Suppressor macrophage treated with lipopolysaccharide for 4 hours (primary cell): ENCODE results near the gene ATRNL1.
"Not testable (repeated sequence)": the region's sequence is repeated elsewhere in the genome, so short reads cannot be mapped to it uniquely, and the experiment has no call there.

Experiments
- DNase-seq: peaks from one replicate; pipeline ENCODE4 v3.0.0-alpha.2; 2020

Gene ATRNL1

DNA sequence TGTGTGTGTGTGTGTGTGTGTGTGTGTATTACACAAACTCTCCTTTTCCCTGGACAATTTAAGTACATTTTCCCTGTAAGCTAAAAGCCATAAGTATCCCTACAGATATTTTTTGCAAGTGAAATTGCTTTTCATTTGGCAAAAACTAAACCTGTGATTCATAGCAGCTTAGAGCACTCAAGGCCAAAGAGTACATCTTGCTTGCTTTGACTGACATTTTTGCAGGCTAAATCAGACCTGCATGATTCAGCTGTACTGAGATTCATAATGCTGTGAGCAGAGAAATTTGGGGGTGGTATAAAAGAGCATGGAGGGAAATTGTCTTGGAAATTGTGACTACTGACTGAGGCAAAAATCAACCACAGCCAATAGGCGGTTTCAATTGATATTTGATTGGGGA lies 679.4 kb downstream of the ATRNL1 start:
- no peak for DNase-seq

DNA sequence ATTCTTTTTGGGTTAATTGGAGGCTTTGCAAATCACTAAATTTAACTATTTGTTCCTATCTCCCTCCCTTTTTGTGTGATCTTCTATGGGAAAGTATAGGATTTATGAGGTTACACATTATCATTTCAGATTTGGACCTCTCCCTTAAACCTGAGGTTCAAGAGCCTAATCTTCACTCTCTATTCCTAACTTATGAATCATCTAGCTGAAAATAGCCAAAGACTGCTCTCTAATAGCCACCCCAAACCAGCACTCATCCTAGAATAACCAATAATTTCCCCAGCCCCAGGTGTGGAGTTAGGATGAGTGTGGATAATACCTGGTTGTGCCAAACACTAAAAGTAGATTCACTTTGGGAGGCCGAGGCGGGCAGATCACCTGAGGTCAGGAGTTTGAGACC lies 680.7 kb downstream of the ATRNL1 start:
- DNase-seq = no peak

DNA sequence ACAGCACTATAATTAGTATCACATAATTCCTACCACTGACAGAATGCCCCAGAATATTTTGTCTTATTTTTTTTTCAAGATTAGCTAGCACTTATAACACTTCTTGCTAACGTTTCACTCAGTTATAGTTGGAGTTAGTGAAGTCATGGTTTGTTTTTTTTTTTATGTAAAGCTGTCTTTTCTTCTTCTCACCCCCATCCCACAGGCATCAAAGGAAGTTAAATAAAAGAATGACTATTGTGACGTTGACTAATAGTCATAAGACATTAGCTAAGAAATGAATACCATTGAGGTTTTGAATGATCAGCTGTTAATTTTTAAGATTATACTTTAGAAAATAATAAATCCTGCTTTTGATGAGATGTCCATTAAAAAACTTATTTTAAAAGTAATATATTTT lies 681.6 kb downstream of the ATRNL1 start:
- no peak for DNase-seq

DNA sequence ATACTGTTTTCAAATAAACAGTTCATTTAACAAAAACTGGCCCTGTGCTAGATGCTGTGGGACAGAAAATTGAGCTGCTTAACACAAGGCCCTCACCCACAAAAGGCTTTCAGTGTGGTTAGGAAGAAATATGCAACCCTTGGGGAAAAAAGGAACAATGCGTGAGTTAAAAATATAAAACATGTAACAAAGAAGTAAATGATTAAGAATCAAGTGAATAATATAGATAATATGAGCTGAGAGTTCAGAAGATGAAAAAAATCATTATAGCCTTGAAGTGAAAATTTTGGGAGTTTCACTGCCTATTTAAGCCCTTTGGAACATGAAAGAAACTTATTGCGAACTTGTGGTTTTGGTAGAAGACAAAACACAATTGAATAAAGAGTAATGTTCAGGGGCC lies 684.5 kb downstream of the ATRNL1 start:
- DNase-seq = no peak

DNA sequence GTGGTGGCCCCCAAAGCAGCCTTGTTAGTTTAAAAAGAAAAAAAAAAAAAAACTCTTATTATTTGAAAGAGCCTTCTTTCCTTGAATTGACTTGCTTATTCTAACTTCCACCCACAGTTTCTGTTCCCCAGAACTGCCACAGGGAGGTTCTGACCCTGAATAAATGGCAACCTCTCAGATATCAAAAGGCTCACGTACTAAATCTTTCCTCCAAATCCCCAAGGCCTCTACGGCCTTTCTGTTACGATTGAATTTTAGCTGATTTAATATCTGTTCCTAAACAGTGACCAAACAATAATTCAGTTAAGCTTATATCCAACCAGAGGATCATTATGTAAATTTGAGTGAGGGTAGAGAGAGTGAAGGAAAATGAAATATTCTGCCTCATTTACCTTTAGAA lies 697.1 kb downstream of the ATRNL1 start:
- DNase-seq = no peak

DNA sequence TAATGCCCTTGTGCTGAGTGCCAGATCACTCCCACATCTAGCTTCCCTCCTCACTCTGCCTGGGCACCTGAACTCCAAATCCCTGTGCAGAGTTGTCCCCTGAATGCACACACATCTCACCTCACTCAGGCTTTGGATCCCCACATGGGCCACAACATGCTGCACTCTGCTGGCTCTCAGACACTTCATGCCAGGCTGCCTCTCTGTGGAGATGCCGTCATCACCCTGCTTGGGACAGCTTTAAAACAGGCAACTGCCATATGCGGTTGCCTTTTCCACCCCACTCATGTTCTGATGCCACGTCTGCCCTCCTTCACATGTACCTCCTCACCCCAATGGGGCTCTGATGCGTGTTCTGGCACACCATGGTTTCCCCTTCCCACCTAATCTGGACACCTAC lies 702.8 kb downstream of the ATRNL1 start:
- no peak for DNase-seq

DNA sequence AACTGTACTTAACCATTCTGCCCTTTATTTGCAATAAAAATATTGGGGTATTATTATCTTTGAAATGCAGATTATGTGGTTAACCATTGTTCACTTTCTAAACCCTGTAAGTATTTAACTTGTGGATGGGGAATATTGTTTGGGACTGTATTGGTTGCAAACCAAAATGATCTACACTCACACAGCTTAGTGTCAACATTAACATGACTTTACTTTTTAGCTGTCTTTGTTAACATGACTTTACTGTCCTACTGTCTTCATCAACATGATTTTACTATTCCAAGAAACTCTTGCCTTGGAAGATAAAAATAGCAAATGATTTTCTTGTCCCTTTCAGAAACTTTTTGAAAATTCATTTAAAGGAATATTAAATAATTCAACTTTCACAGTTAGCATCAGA lies 708.3 kb downstream of the ATRNL1 start:
- no peak for DNase-seq

DNA sequence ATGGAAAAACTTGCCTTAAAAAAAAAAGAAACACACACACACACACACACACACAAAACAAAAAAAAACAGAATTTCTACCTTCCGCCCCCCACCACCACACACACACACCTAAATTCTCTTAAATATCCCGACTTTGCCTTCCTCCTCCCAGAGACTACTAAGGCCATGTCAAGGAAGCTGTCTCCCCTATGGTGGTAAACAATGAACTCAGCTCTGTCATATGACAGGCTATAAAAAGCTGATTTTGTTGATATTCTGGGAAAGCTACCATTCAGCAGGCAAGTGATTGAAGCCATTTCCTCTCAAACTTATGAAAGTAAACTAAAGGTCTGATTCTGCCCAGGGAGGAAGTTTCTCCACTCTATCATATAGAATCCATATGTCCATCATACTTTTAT lies 708.8 kb downstream of the ATRNL1 start:
- no peak for DNase-seq

DNA sequence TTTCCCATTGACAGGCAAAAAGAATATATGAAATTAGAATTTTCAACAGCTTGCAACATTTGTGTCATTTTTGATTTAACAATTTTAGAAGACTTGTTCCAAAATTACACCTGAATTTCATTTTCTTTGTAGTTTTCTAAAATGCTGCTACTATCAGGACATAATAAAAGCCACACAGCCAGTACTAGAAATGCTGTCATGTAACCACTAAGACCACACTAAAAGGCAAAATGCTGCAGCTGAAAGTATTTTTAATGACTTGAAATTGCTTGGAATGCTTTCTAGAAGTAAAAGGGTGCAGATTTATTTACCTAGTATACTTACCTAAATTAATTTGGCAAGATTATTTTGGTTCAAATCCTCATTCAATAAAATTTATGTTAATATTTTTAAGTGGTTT lies 709.7 kb downstream of the ATRNL1 start:
- DNase-seq = no peak

DNA sequence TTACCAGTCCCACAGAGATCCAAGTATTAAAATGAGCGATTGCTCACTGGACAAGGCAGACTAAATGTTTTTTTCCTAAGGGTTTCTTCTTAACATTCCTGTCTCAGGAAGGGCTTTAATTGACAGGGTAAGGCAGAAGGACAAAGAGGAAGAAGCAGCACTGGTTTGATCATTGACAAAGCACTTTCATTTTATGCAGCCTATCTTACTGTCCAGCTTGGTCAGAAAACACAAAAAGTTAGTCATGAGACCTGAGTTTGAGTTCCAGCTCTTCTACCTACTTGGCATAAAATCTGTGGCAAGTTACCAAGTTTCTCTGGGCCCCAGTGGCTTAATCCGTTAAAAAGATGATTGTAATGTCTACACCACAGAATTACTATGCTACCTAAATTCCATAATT lies 721.4 kb downstream of the ATRNL1 start:
- no peak for DNase-seq

DNA sequence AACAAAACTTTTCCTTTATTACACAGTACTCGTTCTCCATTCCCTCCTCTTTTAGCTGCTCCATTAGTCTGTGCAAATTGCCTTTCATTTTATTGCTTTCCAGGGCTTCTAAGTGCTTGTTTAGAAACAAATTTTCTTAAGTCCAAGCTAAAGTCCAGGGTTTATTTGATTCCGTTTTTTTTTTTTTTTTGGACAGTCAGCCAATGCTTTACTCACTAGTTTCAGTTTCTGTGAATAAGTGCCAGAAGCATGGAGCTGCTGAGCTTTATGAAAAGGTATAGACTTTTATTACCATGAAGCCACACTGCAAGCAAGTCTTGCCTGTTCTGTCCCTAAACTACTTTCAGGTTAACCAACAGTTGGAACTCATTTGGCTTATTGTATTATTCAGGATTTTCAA lies 724.8 kb downstream of the ATRNL1 start:
- no peak for DNase-seq

DNA sequence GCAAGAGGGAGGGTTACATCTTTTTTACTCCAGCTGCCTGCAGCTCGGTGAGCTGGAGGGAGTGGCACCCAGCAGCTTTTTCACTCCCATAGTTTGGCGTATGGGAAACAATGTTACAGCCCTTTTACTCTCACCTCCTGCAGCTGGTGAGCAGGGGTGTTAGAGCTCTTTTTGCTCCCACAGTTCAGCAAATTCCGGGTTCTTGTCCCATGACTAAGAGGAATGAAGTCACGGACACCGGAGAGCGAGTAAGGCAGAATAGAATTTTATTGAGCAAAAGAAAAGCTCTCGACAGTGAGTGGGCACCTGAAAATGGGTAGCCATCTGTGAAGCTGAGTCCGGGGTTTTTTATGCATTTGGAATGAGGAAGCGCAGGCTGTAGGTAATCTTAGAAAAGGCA lies 733.2 kb downstream of the ATRNL1 start:
- DNase-seq = no peak

DNA sequence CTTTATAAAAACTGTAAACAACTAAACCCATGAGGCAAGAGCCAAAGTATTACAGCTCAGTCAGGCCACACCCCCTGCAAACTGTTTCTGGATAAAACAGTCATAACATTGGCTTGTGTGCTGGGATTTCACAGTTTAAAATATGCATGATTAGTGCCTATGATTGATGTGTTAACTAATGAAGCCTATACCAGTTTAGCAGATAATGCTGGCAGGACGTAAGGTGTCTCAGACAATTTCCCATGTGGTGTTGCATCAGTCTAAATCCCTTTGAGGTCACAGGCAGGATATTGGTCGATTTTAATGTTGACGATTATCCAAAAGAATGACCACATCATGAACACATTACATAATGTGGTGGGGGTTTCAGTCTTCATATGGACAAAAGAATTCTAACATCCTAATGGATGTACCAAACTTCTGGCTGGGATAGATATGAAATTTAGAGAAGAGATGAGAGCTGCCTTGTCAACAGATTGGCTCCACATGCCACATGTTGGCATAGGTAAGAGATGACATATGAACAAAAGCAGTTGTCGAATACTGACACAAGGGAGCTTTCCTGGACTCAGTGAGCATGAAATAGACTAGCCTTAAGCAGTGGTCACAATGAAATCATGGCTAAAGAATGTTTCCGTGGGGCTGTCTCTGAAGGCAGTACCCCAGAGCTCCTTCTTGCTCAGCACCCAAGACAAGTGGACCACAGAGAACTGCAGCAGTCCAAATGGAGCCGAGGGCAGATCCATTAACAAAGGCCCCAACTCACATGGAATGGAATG lies 734.3 kb downstream of the ATRNL1 start:
- no peak for DNase-seq

DNA sequence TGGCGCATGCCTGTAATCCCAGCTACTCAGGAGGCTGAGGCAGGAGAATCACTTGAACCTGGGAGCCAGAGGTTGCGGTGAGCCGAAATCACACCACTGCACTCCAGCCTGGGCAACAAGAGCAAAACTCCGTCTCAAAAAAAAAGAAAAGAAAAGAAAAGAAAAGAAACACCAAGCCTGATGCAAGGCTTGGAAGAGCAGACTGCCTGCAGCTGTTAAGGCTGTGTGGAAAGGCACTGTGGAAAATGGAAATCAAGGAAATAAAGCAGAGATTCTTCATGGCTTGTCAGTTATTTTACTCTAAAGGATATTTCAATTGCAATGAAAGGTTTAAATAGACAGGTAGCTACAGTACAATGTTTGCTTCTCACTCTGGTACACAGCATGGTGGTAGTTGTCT lies 735.0 kb downstream of the ATRNL1 start:
- DNase-seq = not testable (repeated sequence)

DNA sequence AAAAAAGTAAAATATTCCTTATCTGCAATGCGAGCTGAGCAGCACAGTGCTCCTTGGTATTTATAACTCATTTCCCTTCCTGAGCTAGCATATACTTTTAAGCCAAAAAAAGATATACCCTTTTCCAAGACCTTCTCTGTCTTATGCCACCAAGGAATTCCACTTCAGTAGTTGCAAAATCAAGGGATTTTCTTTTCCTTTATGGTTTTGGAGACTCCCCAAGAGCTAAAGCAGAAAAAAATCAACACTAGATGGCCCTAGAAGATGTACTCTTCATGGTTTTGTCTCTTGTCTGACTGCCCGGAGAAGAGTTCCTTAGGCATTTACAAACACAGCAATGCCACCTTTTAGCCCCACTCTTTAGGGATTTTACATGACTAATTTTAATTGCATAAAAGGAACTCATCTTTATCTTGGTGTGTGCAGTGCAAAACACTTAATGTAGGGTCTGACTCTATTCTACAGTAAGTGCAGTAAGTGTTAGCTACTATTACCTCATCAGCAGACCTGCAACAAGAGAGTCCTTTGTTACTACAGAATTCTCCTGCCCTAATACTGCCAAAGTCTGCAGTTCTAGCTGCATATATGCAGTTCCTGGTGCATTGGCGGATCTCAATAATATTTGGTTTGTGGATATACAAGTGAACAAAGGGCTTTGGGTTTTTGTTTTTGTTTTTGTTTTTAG lies 736.5 kb downstream of the ATRNL1 start:
- no peak for DNase-seq

DNA sequence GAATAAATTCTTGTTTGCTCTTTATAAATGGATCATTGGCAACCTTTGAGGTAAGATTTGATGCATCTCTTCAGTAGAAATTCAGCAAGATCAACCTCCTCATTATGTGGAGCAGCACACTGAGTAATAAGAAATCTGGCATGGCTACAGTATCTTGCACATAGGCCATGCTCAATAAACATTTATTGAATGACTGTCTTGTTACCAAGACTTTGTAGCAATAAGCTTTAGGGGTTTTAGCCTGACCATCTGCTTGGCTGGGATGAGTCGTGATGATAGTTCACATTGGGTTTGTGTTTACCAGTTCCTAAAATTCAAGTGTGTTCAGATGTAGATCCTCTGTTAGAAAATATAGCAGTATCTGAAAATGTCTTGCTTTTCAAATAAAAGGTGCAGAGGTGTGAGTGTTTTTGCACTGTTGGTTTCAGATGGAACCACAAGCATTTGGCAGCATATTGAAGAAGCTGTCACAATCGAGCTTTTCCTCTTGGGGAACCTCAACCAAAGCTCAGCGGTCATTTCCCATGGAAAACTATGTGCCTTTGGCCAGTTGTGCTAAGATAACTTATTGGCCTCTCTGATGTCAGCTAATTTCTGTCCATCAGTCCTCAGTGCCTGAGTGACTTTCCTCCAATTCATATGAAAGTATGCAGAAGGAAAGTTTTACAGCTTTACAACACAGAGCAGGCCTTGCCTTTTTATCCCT lies 737.3 kb downstream of the ATRNL1 start:
- DNase-seq = no peak

DNA sequence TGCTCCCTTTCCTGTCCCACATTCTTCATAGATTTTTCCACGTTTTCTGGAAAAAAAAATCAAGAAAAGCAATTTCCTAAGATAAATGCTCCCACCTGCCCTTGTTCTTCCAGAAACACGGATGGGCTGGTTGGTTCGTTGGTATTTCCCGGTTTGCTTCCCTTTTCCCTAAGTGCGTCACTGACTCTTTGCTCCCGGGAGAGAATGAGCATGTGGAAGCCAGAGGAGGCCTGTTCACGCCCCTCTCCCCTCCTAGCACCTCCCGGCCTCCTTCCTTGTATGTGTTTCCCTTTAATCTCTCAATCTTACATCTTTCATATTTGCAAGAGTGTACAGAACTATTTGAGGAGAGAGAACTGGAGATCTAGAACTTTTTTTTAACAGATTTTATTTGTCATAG lies 737.9 kb downstream of the ATRNL1 start:
- no peak for DNase-seq

DNA sequence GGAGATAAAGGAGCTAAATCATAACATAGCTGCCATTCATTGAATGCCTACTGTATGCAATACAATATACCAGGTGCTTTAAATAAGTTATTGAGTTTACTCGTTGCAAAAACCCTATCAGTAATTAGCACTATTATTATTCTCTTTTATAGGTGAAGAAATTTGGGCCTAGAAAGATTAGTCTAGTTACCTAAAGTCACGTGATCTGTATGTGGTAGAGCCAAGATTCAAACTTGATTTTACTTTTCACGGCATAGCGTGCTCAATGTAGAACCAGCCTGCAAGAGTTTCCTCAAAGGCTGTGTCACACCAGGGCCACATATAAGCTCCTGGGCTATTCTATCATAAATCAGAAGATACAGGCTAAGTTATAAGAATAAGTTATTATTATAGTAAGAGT lies 740.0 kb downstream of the ATRNL1 start:
- no peak for DNase-seq

DNA sequence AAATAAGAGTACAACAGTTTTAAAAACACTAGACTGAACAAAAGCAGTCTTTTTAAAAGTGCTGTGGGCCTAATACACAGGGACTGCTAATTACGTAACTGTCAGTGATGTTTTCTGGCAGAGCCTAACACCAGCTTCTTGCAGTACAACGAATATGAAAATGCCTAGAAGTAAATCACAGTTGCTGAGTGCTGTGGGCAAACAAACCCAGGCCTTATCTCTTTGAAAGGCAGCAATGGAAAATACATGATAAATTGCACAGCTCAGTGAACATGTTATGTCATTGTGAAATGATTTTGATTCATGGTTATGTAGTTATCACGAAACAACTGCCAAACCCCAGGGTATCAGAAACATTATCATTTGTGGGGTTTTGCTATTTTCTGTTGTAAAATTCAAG lies 751.4 kb downstream of the ATRNL1 start:
- no peak for DNase-seq

DNA sequence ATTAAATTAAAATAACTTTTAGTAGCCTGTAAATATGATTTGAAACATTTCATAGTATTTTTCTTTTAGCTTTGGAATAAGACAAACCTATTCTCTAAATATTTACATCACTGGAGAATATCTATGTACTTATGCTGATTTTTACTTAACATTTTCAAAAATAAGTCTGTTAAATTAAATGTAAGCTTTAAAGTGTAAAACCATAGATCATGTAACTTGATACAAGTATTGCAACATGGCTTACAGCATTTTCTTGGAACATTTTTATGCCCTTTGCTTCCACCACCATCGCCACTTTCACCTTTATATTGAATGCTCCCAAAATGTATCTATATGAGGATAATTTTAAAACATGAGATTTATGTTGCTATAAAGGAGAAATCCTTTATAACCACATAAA lies 752.8 kb downstream of the ATRNL1 start:
- DNase-seq = no peak

DNA sequence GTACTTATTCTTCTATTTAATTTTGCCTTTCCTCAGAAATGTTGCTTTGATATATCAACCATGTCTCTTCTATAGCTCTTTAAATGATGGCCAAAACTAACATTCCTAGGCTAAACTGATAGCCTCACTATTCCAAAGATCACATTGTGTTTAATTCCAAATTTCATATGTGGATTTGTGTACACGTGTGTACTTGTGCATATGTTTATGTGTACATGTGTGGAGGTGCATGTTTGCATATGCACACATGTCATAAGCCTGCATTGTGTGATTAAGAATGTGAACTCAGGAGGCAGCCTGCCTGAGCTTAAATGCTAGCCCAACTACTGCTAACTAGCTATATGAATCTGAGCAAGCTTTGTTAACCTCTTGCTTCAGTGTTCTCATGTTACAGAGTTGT lies 753.4 kb downstream of the ATRNL1 start:
- no peak for DNase-seq

DNA sequence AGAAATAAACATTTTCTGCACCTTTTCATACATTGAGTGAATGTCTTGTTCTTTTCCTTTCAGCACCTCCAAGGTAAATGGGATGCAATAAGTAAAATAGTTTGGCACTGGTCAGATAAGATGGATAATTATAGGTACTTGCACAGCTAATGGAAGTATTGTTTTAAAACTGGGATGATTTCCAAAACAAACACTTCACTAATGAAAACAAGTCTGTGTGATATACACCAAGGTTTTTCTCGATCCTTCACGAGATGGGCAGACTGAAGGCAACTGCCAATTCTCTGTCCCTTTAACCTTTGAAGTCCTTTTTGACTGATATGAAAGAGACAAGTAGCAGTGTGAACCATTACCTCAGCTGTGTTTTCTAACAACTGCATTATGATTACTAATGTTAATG lies 756.0 kb downstream of the ATRNL1 start:
- no peak for DNase-seq

DNA sequence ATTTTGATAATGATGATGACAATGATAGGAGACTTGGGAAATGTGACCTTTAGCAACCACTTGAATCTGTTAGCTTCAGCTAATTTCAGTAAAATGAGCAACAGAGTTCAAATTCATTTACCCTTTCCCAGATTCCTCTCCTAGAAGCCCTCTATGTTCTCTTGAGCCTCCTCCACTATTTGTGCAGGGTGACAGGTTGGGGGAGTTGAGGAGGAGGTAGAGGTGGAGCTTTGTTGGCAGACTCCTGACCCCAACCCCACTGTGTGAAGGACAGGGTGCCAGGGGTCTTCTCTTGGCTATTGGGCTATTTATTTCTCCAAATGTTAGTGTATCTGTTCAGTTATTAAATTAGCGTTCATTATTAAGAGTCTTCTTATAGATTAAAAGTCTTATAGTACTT lies 757.5 kb downstream of the ATRNL1 start:
- no peak for DNase-seq

DNA sequence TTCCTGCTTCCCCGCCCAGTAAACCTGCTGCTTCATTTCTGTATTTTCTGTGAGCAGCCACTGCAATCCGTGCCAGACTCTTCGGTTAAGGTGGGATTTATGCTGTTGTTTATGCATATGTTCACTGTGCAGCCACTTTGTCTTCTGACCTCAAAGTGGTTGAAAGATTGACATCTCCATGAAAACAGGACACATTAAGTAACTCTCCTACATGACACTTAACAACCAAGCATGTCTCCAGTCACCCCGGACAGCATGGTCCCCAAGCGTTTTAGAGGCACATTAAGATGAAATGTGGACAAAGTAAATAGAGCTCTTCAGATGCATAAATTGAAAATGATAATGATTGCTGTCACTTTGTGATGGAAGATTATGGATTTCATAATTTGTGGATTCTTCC lies 758.5 kb downstream of the ATRNL1 start:
- no peak for DNase-seq
